Body of pancreas (tissue), 4 donors: ENCODE results near the gene C2CD4D.

Source experiments
- POLR2A ChIP-seq, 3 donors: fragments of 450-650 bp; IDR thresholded peaks; one replicate each; pipeline ENCODE4 v1.6.1; 2016; ENCODE audit warnings: antibody characterized with exemption in 3 of 3, mild to moderate bottlenecking in 2 of 3
- TF ChIP-seq, protein P1 (sequence below), 7 experiments: fragments of 450-650 bp in 4 of 7; fragments of 200-600 bp in 3 of 7; sonication (generic) in 3 of 7; IDR thresholded peaks; one replicate each; pipeline ENCODE4 v1.5.1; 2016 to 2019; ENCODE audit warnings: antibody characterized with exemption in 7 of 7

DNA sequence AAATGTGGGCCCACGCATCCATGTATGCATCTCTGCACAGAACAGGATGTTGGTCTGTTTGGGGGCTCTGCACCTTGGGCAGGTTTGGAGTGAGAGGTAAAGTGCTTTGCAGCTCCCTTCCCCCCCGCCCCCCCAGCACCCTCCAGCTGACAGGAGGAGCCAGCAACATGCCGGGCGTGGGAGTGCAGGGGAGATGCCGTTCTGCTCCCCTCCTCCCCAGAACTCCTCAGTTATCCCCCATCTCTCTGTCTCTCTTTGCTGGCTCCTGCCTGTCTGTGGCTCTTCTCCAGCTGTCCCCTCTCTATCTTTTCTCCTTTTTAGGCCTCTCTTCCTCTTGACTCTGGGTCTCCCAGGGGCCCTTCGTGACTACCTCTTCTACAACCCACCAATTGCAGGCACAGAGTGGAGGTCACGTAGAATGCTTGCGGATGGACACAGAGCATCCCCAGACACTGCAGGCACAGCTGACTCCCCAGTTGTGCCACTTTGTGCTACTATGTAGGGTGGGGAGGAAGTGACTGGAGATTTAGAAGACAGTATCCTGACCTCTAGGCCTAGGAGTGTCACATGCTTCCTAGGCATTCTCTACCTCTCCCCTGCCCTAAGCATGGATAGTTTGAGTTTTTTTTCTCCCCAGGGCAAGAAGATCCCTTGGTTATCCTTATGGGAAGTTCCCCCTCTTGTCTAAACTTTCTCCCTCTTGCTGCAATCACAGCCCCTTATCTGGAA, 6.3 kb downstream of the C2CD4D start:
- TF ChIP-seq, protein P1, sequence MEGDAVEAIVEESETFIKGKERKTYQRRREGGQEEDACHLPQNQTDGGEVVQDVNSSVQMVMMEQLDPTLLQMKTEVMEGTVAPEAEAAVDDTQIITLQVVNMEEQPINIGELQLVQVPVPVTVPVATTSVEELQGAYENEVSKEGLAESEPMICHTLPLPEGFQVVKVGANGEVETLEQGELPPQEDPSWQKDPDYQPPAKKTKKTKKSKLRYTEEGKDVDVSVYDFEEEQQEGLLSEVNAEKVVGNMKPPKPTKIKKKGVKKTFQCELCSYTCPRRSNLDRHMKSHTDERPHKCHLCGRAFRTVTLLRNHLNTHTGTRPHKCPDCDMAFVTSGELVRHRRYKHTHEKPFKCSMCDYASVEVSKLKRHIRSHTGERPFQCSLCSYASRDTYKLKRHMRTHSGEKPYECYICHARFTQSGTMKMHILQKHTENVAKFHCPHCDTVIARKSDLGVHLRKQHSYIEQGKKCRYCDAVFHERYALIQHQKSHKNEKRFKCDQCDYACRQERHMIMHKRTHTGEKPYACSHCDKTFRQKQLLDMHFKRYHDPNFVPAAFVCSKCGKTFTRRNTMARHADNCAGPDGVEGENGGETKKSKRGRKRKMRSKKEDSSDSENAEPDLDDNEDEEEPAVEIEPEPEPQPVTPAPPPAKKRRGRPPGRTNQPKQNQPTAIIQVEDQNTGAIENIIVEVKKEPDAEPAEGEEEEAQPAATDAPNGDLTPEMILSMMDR (IDR thresholded peaks at IDR 0.05): no peak
- TF ChIP-seq POLR2A (IDR thresholded peaks at IDR 0.05): no peak
